Measurements from ENCODE around the gene PAF1.
A peak's percentile ranks its signal among the peaks of the same experiment; 100 is the strongest.
"Not testable (repeated sequence)": the region's sequence is repeated elsewhere in the genome, so short reads cannot be mapped to it uniquely, and the experiment has no call there.

The PAF1 gene

GRCh38 chr19:39345956-39346355 is 45.0 kb downstream of the PAF1 start:
- H3K4me1 ChIP-seq (ENCODE audit: control insufficient read depth, insufficient read depth, low read length, poor library complexity, severe bottlenecking): peaks cover 8% of the 10 kb centered on the region
- H3K36me3 ChIP-seq (ENCODE audit: control insufficient read depth, insufficient read depth, low read length): peaks cover 69% of the 10 kb centered on the region
- no peak overlapping the region for H3K4me3 ChIP-seq (ENCODE audit: extremely low read depth, insufficient read depth, low read length, poor library complexity, severe bottlenecking)
- WGBS, 2 experiments (ENCODE audit: insufficient coverage in 2 of 2): 100% methylated on average over 1 of the region's 1 CpG; no CpG with 5 or more reads in 1 of the 2 experiments
- H3K9me3 ChIP-seq (ENCODE audit: control insufficient read depth, low read length): no peaks in the 10 kb centered on the region
- H3K27ac ChIP-seq (ENCODE audit: low read depth, low read length, severe bottlenecking): no peak overlapping the region

GRCh38 chr19:39342647-39343305 is 48.1 kb downstream of the PAF1 start:
- Histone ChIP-seq H3K4me1 (ENCODE audit: control insufficient read depth, insufficient read depth, low read length, poor library complexity, severe bottlenecking) (peaks cover 16% of the 10 kb centered on the region), H3K36me3 (ENCODE audit: control insufficient read depth, insufficient read depth, low read length) (peaks cover 40% of the 10 kb centered on the region), H3K4me3 (ENCODE audit: extremely low read depth, insufficient read depth, low read length, poor library complexity, severe bottlenecking) (peak overlapping the region; percentile 91), H3K9me3 (ENCODE audit: control insufficient read depth, low read length) (no peaks in the 10 kb centered on the region), H3K27ac (ENCODE audit: low read depth, low read length, severe bottlenecking) (peak overlapping the region; percentile 53)
- 0 to 1% methylated on average over 44 to 46 of the region's 51 CpGs for WGBS, 2 experiments (ENCODE audit: insufficient coverage in 2 of 2)

- H3K4me3 ChIP-seq (ENCODE audit: extremely low read depth, insufficient read depth, low read length, poor library complexity, severe bottlenecking): peak within 1 kb of the TSS; percentile 91
- H3K36me3 ChIP-seq (ENCODE audit: control insufficient read depth, insufficient read depth, low read length): peaks cover 31% of the 10 kb centered on the region
- no peaks in the 10 kb centered on the region for H3K9me3 ChIP-seq (ENCODE audit: control insufficient read depth, low read length)
- peak within 1 kb of the TSS; percentile 67 for H3K27ac ChIP-seq (ENCODE audit: low read depth, low read length, severe bottlenecking)
- H3K4me1 ChIP-seq (ENCODE audit: control insufficient read depth, insufficient read depth, low read length, poor library complexity, severe bottlenecking): peaks cover 14% of the 10 kb centered on the region
- 0% methylated on average over 32 to 39 of the region's 105 CpGs for WGBS, 2 experiments (ENCODE audit: insufficient coverage in 2 of 2)
Observed at GRCh38 chr19:39341719-39342604, 48.9 kb downstream of the PAF1 start, which contains the start of gene SAMD4B. Gene SAMD4B, plus strand, starts transcription at chr19:39342421. Its CDS starts 14,473 bp downstream, at chr19:39356894.

GRCh38 chr19:39341129-39341718 is 49.7 kb downstream of the PAF1 start:
- Histone ChIP-seq H3K36me3 (ENCODE audit: control insufficient read depth, insufficient read depth, low read length) (peaks cover 27% of the 10 kb centered on the region), H3K27ac (ENCODE audit: low read depth, low read length, severe bottlenecking) (peak overlapping the region; percentile 67), H3K9me3 (ENCODE audit: control insufficient read depth, low read length) (no peaks in the 10 kb centered on the region), H3K4me1 (ENCODE audit: control insufficient read depth, insufficient read depth, low read length, poor library complexity, severe bottlenecking) (peaks cover 14% of the 10 kb centered on the region), H3K4me3 (ENCODE audit: extremely low read depth, insufficient read depth, low read length, poor library complexity, severe bottlenecking) (peak overlapping the region; percentile 59)
- WGBS, 2 experiments (ENCODE audit: insufficient coverage in 2 of 2): 5 to 6% methylated on average over 15 to 17 of the region's 17 CpGs

- H3K36me3 ChIP-seq (ENCODE audit: control insufficient read depth, insufficient read depth, low read length): peaks cover 16% of the 10 kb centered on the region
- H3K27ac ChIP-seq (ENCODE audit: low read depth, low read length, severe bottlenecking); H3K4me1 ChIP-seq (ENCODE audit: control insufficient read depth, insufficient read depth, low read length, poor library complexity, severe bottlenecking); H3K9me3 ChIP-seq (ENCODE audit: control insufficient read depth, low read length); H3K4me3 ChIP-seq (ENCODE audit: extremely low read depth, insufficient read depth, low read length, poor library complexity, severe bottlenecking): not testable (repeated sequence)
- 95 to 96% methylated on average over 6 of the region's 7 CpGs for WGBS, 2 experiments (ENCODE audit: insufficient coverage in 2 of 2)
Observed at GRCh38 chr19:39340156-39340555, 50.8 kb downstream of the PAF1 start.

- peaks cover 12% of the 10 kb centered on the region for H3K36me3 ChIP-seq (ENCODE audit: control insufficient read depth, insufficient read depth, low read length)
- H3K4me1 ChIP-seq (ENCODE audit: control insufficient read depth, insufficient read depth, low read length, poor library complexity, severe bottlenecking): peaks cover 9% of the 10 kb centered on the region
- whole genome bisulfite sequencing, 2 experiments (ENCODE audit: insufficient coverage in 2 of 2): 86 to 100% methylated on average over 1 of the region's 1 CpG
- no peak overlapping the region for H3K27ac ChIP-seq (ENCODE audit: low read depth, low read length, severe bottlenecking)
- H3K9me3 ChIP-seq (ENCODE audit: control insufficient read depth, low read length): no peaks in the 10 kb centered on the region
- no peak overlapping the region for H3K4me3 ChIP-seq (ENCODE audit: extremely low read depth, insufficient read depth, low read length, poor library complexity, severe bottlenecking)
Observed at GRCh38 chr19:39339674-39340073, 51.2 kb downstream of the PAF1 start.

- H3K27ac ChIP-seq (ENCODE audit: low read depth, low read length, severe bottlenecking): no peak overlapping the region
- peaks cover 9% of the 10 kb centered on the region for H3K4me1 ChIP-seq (ENCODE audit: control insufficient read depth, insufficient read depth, low read length, poor library complexity, severe bottlenecking)
- H3K4me3 ChIP-seq (ENCODE audit: extremely low read depth, insufficient read depth, low read length, poor library complexity, severe bottlenecking): no peak overlapping the region
- no peaks in the 10 kb centered on the region for H3K36me3 ChIP-seq (ENCODE audit: control insufficient read depth, insufficient read depth, low read length)
- H3K9me3 ChIP-seq (ENCODE audit: control insufficient read depth, low read length): no peaks in the 10 kb centered on the region
- WGBS, 2 experiments (ENCODE audit: insufficient coverage in 2 of 2): 80 to 100% methylated on average over 1 of the region's 3 CpGs
Observed at GRCh38 chr19:39336483-39336882, 54.4 kb downstream of the PAF1 start.
